HG02678 (cell line): Measurements from ENCODE around the gene SLC4A9.

ENCODE experiments used
- ATAC-seq: cut with Tn5 transposase; IDR thresholded peaks from one replicate; pipeline ENCODE4 v1.9.1; 2021; ENCODE audit warnings: mild to moderate bottlenecking, moderate library complexity; ENCODE audit not compliant: unreplicated experiment

SLC4A9 gene

GRCh38 chr5:140360681-140361479 lies 886 bp downstream of the SLC4A9 start:
- ATAC-seq: no peak

GRCh38 chr5:140361901-140362300 lies 1.9 kb downstream of the SLC4A9 start:
- no peak for ATAC-seq

- ATAC-seq: no peak
Observed at GRCh38 chr5:140362311-140362710, 2.3 kb downstream of the SLC4A9 start.

GRCh38 chr5:140362875-140363630 lies 3.1 kb downstream of the SLC4A9 start:
- peak; percentile 92 for ATAC-seq

GRCh38 chr5:140363631-140364471 lies 3.9 kb downstream of the SLC4A9 start:
- ATAC-seq: no peak

- ATAC-seq: no peak
Observed at GRCh38 chr5:140364472-140364765, 4.4 kb downstream of the SLC4A9 start.

- no peak for ATAC-seq
Observed at GRCh38 chr5:140365282-140365681, 5.3 kb downstream of the SLC4A9 start.

- ATAC-seq: no peak
Observed at GRCh38 chr5:140365941-140366340, 5.9 kb downstream of the SLC4A9 start.

GRCh38 chr5:140366589-140367255 lies 6.7 kb downstream of the SLC4A9 start:
- ATAC-seq: no peak

- no peak for ATAC-seq
Observed at GRCh38 chr5:140367256-140368013, 7.4 kb downstream of the SLC4A9 start.

- ATAC-seq: no peak
Observed at GRCh38 chr5:140371356-140372151, 11.6 kb downstream of the SLC4A9 start.

- ATAC-seq: no peak
Observed at GRCh38 chr5:140372971-140373487, 13.0 kb downstream of the SLC4A9 start.

GRCh38 chr5:140381351-140381750 lies 21.4 kb downstream of the SLC4A9 start:
- no peak for ATAC-seq

GRCh38 chr5:140381972-140382371 lies 22.0 kb downstream of the SLC4A9 start:
- ATAC-seq: no peak

GRCh38 chr5:140382866-140383265 lies 22.9 kb downstream of the SLC4A9 start:
- no peak for ATAC-seq

- no peak for ATAC-seq
Observed at GRCh38 chr5:140383300-140383699, 23.3 kb downstream of the SLC4A9 start.

GRCh38 chr5:140388052-140388451 lies 28.1 kb downstream of the SLC4A9 start:
- no peak for ATAC-seq

GRCh38 chr5:140391312-140391711 lies 31.3 kb downstream of the SLC4A9 start:
- no peak for ATAC-seq

- no peak for ATAC-seq
Observed at GRCh38 chr5:140391732-140392131, 31.7 kb downstream of the SLC4A9 start.
